MM.1S (cell line): ENCODE measurements around the gene PARP1.

ENCODE experiments used
- DNase-seq: peaks from one replicate; pipeline ENCODE4 v3.0.0-alpha.2; 2015
- H2AFZ ChIP-seq: fragments of 300-600 bp; sonication (generic); 2 replicates; pipeline ENCODE4 v1.6.0; 2016; ENCODE audit warnings: antibody characterized with exemption, low read length
- H3F3A ChIP-seq: fragments of 300-600 bp; sonication (generic); 2 replicates; pipeline ENCODE4 v1.6.1; 2016; ENCODE audit warnings: mild to moderate bottlenecking, antibody characterized with exemption, low read length, moderate library complexity, mixed read lengths; ENCODE audit not compliant: insufficient read depth
- H3K27ac ChIP-seq: fragments of 300-600 bp; sonication (generic); 2 replicates; pipeline ENCODE4 v1.5.1; 2016; ENCODE audit warnings: mild to moderate bottlenecking, low read length
- H3K27me3 ChIP-seq: fragments of 300-600 bp; sonication (generic); replicated peaks from 2 replicates; pipeline ENCODE4 v1.6.0; 2016; ENCODE audit warnings: low read length; ENCODE audit not compliant: insufficient read depth
- H3K36me3 ChIP-seq: fragments of 300-600 bp; sonication (generic); replicated peaks from 2 replicates; pipeline ENCODE4 v1.6.1; 2016; ENCODE audit warnings: mild to moderate bottlenecking, low read length, mixed read lengths; ENCODE audit not compliant: insufficient read depth
- H3K4me1 ChIP-seq: fragments of 300-600 bp; sonication (generic); 2 replicates; pipeline ENCODE4 v1.6.1; 2016; ENCODE audit warnings: low read length, mixed read lengths
- H3K4me2 ChIP-seq: fragments of 300-600 bp; sonication (generic); 2 replicates; pipeline ENCODE4 v1.6.0; 2016; ENCODE audit warnings: low read depth, low read length
- H3K4me3 ChIP-seq: fragments of 300-600 bp; sonication (generic); 2 replicates; pipeline ENCODE4 v1.5.1; 2016; ENCODE audit warnings: low read length, mixed read lengths
- H3K79me2 ChIP-seq: fragments of 300-600 bp; sonication (generic); 2 replicates; pipeline ENCODE4 v1.6.1; 2016; ENCODE audit warnings: mixed run types, low read length, mixed read lengths
- H3K9ac ChIP-seq: fragments of 300-600 bp; sonication (generic); 2 replicates; pipeline ENCODE4 v1.6.1; 2016; ENCODE audit warnings: low read length, mixed read lengths
- H3K9me2 ChIP-seq: fragments of 300-600 bp; sonication (generic); replicated peaks from 2 replicates; pipeline ENCODE4 v1.6.1; 2016; ENCODE audit warnings: mild to moderate bottlenecking, low read length, mixed read lengths; ENCODE audit not compliant: insufficient read depth
- H3K9me3 ChIP-seq: fragments of 300-600 bp; sonication (generic); replicated peaks from 2 replicates; pipeline ENCODE4 v1.6.1; 2016; ENCODE audit warnings: mild to moderate bottlenecking, low read length, mixed read lengths; ENCODE audit not compliant: insufficient read depth
- H4K20me1 ChIP-seq: fragments of 300-600 bp; sonication (generic); 2 replicates; pipeline ENCODE4 v1.6.1; 2016; ENCODE audit warnings: mild to moderate bottlenecking, low read length, moderate library complexity, mixed read lengths; ENCODE audit not compliant: insufficient read depth
- CTCF ChIP-seq: fragments of 300-600 bp; sonication (generic); IDR thresholded peaks from 2 replicates; pipeline ENCODE4 v1.5.1; 2016; ENCODE audit warnings: antibody characterized with exemption, low read length, mixed read lengths
- EZH2 ChIP-seq: fragments of 300-600 bp; sonication (generic); optimal IDR thresholded peaks from 2 replicates; pipeline ENCODE3; 2017; ENCODE audit warnings: low read depth, mild to moderate bottlenecking, antibody characterized with exemption, low read length, mixed read lengths
- EZH2phosphoT487 ChIP-seq: fragments of 300-600 bp; sonication (generic); IDR thresholded peaks from 2 replicates; pipeline ENCODE4 v1.6.1; 2018; ENCODE audit warnings: antibody characterized with exemption, low read length

Gene PARP1

GRCh38 chr1:226407497-226408284 lies at the start of gene PARP1:
Gene PARP1, minus strand, starts transcription at chr1:226408093. Its CDS starts 164 bp downstream, at chr1:226407929.
- Histone ChIP-seq H2AFZ (peak within 1 kb of the TSS; percentile 29), H3K4me3 (peak within 1 kb of the TSS; percentile 73), H3K36me3 (no peaks in the 10 kb centered on the region), H3K9me3 (no peaks in the 10 kb centered on the region), H3K9me2 (no peaks in the 10 kb centered on the region), H3K27me3 (no peaks in the 10 kb centered on the region), H4K20me1 (peaks cover 29% of the 10 kb centered on the region), H3K79me2 (peaks cover 48% of the 10 kb centered on the region), H3K9ac (peak within 1 kb of the TSS; percentile 91), H3F3A (peaks cover 44% of the 10 kb centered on the region), H3K4me1 (peaks cover 29% of the 10 kb centered on the region), H3K27ac (peak within 1 kb of the TSS; percentile 93), H3K4me2 (peak within 1 kb of the TSS; percentile 65)
- peak; percentile 99 for DNase-seq
- peak; percentile 39 for TF ChIP-seq CTCF
- no peak for TF ChIP-seq EZH2phosphoT487
- no peak for TF ChIP-seq EZH2

GRCh38 chr1:226457307-226457712 lies 49.4 kb upstream of the PARP1 start:
- H4K20me1 ChIP-seq: no peaks in the 10 kb centered on the region
- no peak overlapping the region for H3K4me2 ChIP-seq
- H3K9ac ChIP-seq: no peak overlapping the region
- no peaks in the 10 kb centered on the region for H3K9me3 ChIP-seq
- H3K27me3 ChIP-seq: no peaks in the 10 kb centered on the region
- H3F3A ChIP-seq: no peaks in the 10 kb centered on the region
- H3K27ac ChIP-seq: no peak overlapping the region
- H2AFZ ChIP-seq: no peak overlapping the region
- no peaks in the 10 kb centered on the region for H3K4me1 ChIP-seq
- H3K9me2 ChIP-seq: no peaks in the 10 kb centered on the region
- TF ChIP-seq EZH2 (no peak), CTCF (no peak), EZH2phosphoT487 (no peak)
- no peak overlapping the region for H3K4me3 ChIP-seq
- no peak for DNase-seq
- no peaks in the 10 kb centered on the region for H3K79me2 ChIP-seq
- no peaks in the 10 kb centered on the region for H3K36me3 ChIP-seq

- H3K9me2 ChIP-seq: no peaks in the 10 kb centered on the region
- no peaks in the 10 kb centered on the region for H3K27me3 ChIP-seq
- H3K36me3 ChIP-seq: no peaks in the 10 kb centered on the region
- no peak overlapping the region for H3K27ac ChIP-seq
- no peak for DNase-seq
- no peaks in the 10 kb centered on the region for H3F3A ChIP-seq
- no peaks in the 10 kb centered on the region for H4K20me1 ChIP-seq
- TF ChIP-seq CTCF: no peak
- no peak for TF ChIP-seq EZH2phosphoT487
- no peak for TF ChIP-seq EZH2
- H3K4me1 ChIP-seq: no peaks in the 10 kb centered on the region
- H3K4me3 ChIP-seq: no peak overlapping the region
- no peak overlapping the region for H2AFZ ChIP-seq
- H3K4me2 ChIP-seq: no peak overlapping the region
- no peak overlapping the region for H3K9ac ChIP-seq
- no peaks in the 10 kb centered on the region for H3K79me2 ChIP-seq
- H3K9me3 ChIP-seq: no peaks in the 10 kb centered on the region
These were observed 48.0 kb upstream of the PARP1 start for GRCh38 chr1:226455843-226456242.
